Subcutaneous abdominal adipose tissue (tissue), 5 donors: Measurements from ENCODE around the gene ABTB1.

Experiments used
- H3K27ac ChIP-seq: one replicate; pipeline ENCODE4 v1.7.0; 2013; ENCODE audit warnings: low read depth, mild to moderate bottlenecking, inconsistent platforms, low read length, moderate library complexity
- H3K27me3 ChIP-seq, 5 donors: one replicate each; pipeline ENCODE4 v1.7.0; 2013; ENCODE audit warnings: low read length in 5 of 5, inconsistent platforms in 1 of 5; ENCODE audit not compliant: control insufficient read depth in 5 of 5, insufficient read depth in 4 of 5
- H3K36me3 ChIP-seq, 5 donors: one replicate each; pipeline ENCODE4 v1.7.0; 2013; ENCODE audit warnings: low read length in 5 of 5; ENCODE audit not compliant: control insufficient read depth in 5 of 5, insufficient read depth in 5 of 5
- H3K4me1 ChIP-seq, 5 donors: one replicate each; pipeline ENCODE4 v1.7.0; 2013; ENCODE audit warnings: low read length in 5 of 5, mild to moderate bottlenecking in 3 of 5, moderate library complexity in 1 of 5; ENCODE audit not compliant: control insufficient read depth in 5 of 5, insufficient read depth in 5 of 5
- H3K4me3 ChIP-seq, 5 donors: one replicate each; pipeline ENCODE4 v1.7.0; 2013; ENCODE audit warnings: low read length in 5 of 5, low read depth in 1 of 5
- H3K9ac ChIP-seq, 5 donors: one replicate each; pipeline ENCODE4 v1.7.0; 2013; ENCODE audit warnings: low read length in 5 of 5, mild to moderate bottlenecking in 4 of 5, moderate library complexity in 3 of 5
- H3K9me3 ChIP-seq, 5 donors: one replicate each; pipeline ENCODE4 v1.7.0; 2013; ENCODE audit warnings: low read length in 5 of 5; ENCODE audit not compliant: control insufficient read depth in 5 of 5
- donor health status: healthy.
- donor health status: healthy.
- donor health status: healthy.
- donor health status: healthy.
- donor health status: healthy.

The ABTB1 gene

GRCh38 chr3:127685708-127686511 lies 13.2 kb downstream of the ABTB1 start:
- Histone ChIP-seq H3K4me3 (no peak overlapping the region), H3K4me1 (peaks cover 8 to 17% (median 12%) of the 10 kb centered on the region in 5 donors), H3K9me3 (no peaks in the 10 kb centered on the region), H3K27me3 (no peaks in the 10 kb centered on the region), H3K9ac (no peak overlapping the region), H3K36me3 (peaks cover 0 to 24% (median 20%) of the 10 kb centered on the region in 5 donors), H3K27ac (no peak overlapping the region)

GRCh38 chr3:127686512-127686894 lies 13.8 kb downstream of the ABTB1 start:
- no peak overlapping the region for H3K9ac ChIP-seq
- H3K4me3 ChIP-seq = no peak overlapping the region
- H3K36me3 ChIP-seq = peaks cover 0 to 30% (median 26%) of the 10 kb centered on the region in 5 donors
- no peaks in the 10 kb centered on the region for H3K9me3 ChIP-seq
- no peak overlapping the region for H3K27ac ChIP-seq
- H3K27me3 ChIP-seq = no peaks in the 10 kb centered on the region
- peaks cover 8 to 17% (median 13%) of the 10 kb centered on the region in 5 donors for H3K4me1 ChIP-seq

- Histone ChIP-seq H3K27ac (no peak overlapping the region), H3K9me3 (no peaks in the 10 kb centered on the region), H3K36me3 (peaks cover 0 to 36% (median 34%) of the 10 kb centered on the region in 5 donors), H3K27me3 (no peaks in the 10 kb centered on the region), H3K9ac (no peak overlapping the region), H3K4me3 (no peak overlapping the region), H3K4me1 (peaks cover 8 to 17% (median 14%) of the 10 kb centered on the region in 5 donors)
Measured at GRCh38 chr3:127687228-127687737, 14.5 kb downstream of the ABTB1 start.

GRCh38 chr3:127688022-127688415 lies 15.3 kb downstream of the ABTB1 start:
- no peak overlapping the region for H3K9ac ChIP-seq
- no peaks in the 10 kb centered on the region for H3K9me3 ChIP-seq
- H3K4me1 ChIP-seq = peaks cover 8 to 17% (median 14%) of the 10 kb centered on the region in 5 donors
- H3K27me3 ChIP-seq = no peaks in the 10 kb centered on the region
- no peak overlapping the region for H3K4me3 ChIP-seq
- no peak overlapping the region for H3K27ac ChIP-seq
- peaks cover 0 to 41% (median 40%) of the 10 kb centered on the region in 5 donors for H3K36me3 ChIP-seq

- Histone ChIP-seq H3K27me3 (no peaks in the 10 kb centered on the region), H3K27ac (no peak overlapping the region), H3K4me1 (peaks cover 7 to 14% (median 12%) of the 10 kb centered on the region in 5 donors), H3K9ac (no peak overlapping the region), H3K9me3 (no peaks in the 10 kb centered on the region), H3K36me3 (peaks cover 0 to 48% (median 46%) of the 10 kb centered on the region in 5 donors), H3K4me3 (no peak overlapping the region)
Measured at GRCh38 chr3:127688416-127689265, 15.9 kb downstream of the ABTB1 start.

- H3K9ac ChIP-seq = no peak overlapping the region
- no peak overlapping the region for H3K4me3 ChIP-seq
- H3K27ac ChIP-seq = no peak overlapping the region
- no peaks in the 10 kb centered on the region for H3K9me3 ChIP-seq
- H3K36me3 ChIP-seq = peaks cover 0 to 52% (median 50%) of the 10 kb centered on the region in 5 donors
- peaks cover 6 to 13% (median 10%) of the 10 kb centered on the region in 5 donors for H3K4me1 ChIP-seq
- no peaks in the 10 kb centered on the region for H3K27me3 ChIP-seq
Measured at GRCh38 chr3:127689266-127689860, 16.6 kb downstream of the ABTB1 start.

- Histone ChIP-seq H3K27ac (no peak overlapping the region), H3K27me3 (no peaks in the 10 kb centered on the region), H3K9me3 (no peaks in the 10 kb centered on the region), H3K36me3 (peaks cover 0 to 59% (median 57%) of the 10 kb centered on the region in 5 donors), H3K4me3 (no peak overlapping the region), H3K9ac (peak overlapping the region in 1 of 5 donors; percentile 35), H3K4me1 (peaks cover 6 to 13% (median 10%) of the 10 kb centered on the region in 5 donors)
Measured at GRCh38 chr3:127690106-127690505, 17.4 kb downstream of the ABTB1 start.

- Histone ChIP-seq H3K4me3 (no peak overlapping the region), H3K36me3 (peaks cover 0 to 60% (median 60%) of the 10 kb centered on the region in 5 donors), H3K9ac (peak overlapping the region in 3 of 5 donors; percentile 30 to 44 (median 37)), H3K9me3 (no peaks in the 10 kb centered on the region), H3K27ac (no peak overlapping the region), H3K4me1 (peaks cover 6 to 13% (median 12%) of the 10 kb centered on the region in 5 donors), H3K27me3 (no peaks in the 10 kb centered on the region)
Measured at GRCh38 chr3:127690823-127691452, 18.2 kb downstream of the ABTB1 start.

- no peaks in the 10 kb centered on the region for H3K9me3 ChIP-seq
- no peak overlapping the region for H3K27ac ChIP-seq
- H3K4me3 ChIP-seq = no peak overlapping the region
- peaks cover 6 to 17% (median 13%) of the 10 kb centered on the region in 5 donors for H3K4me1 ChIP-seq
- H3K36me3 ChIP-seq = peaks cover 0 to 60% (median 60%) of the 10 kb centered on the region in 5 donors
- H3K27me3 ChIP-seq = no peaks in the 10 kb centered on the region
- H3K9ac ChIP-seq = peak overlapping the region in 1 of 5 donors; percentile 37
Measured at GRCh38 chr3:127691489-127691888, 18.7 kb downstream of the ABTB1 start.
